ENCODE data around the gene NAP1L1.
"Not testable (repeated sequence)": the region's sequence is repeated elsewhere in the genome, so short reads cannot be mapped to it uniquely, and the experiment has no call there.

NAP1L1 gene

GRCh38 chr12:75990189-75990912, 94.1 kb downstream of the NAP1L1 start:
- DNase-seq (ENCODE audit: low spot score) = no peak

GRCh38 chr12:75987709-75988108, 96.8 kb downstream of the NAP1L1 start:
- DNase-seq (ENCODE audit: low spot score) = not testable (repeated sequence)
